Fibroblast of the aortic adventitia (primary cell): Measurements from ENCODE around the gene TBRG1. TPM values are rescaled to one million over a fixed set of nuclear protein-coding genes. Genes with fewer than 3 reads are reported as not detected.
A peak's percentile ranks its signal among the peaks of the same experiment; 100 is the strongest.
"Not testable (repeated sequence)": the region's sequence is repeated elsewhere in the genome, so short reads cannot be mapped to it uniquely, and the experiment has no call there.

Experiments used
- DNase-seq: peaks from one replicate; pipeline ENCODE4 v3.0.0-alpha.2; 2010; ENCODE audit warnings: low read depth
- H3K4me3 ChIP-seq: 2 replicates; pipeline ENCODE4 v1.5.1; 2011; ENCODE audit warnings: low read depth, mild to moderate bottlenecking, control low read depth, low read length, moderate library complexity
- total RNA-seq: library from RNA; depleted of rRNA; stranded (reverse); fragments of >200 nt; gene quantifications from 2 replicates; pipeline ENCODE4 v1.2.3, GENCODE V29; 2012; ENCODE audit warnings: low replicate concordance
- TF ChIP-seq, protein P1 (sequence below): IDR thresholded peaks from 2 replicates; pipeline ENCODE4 v1.5.1; 2011; ENCODE audit warnings: mild to moderate bottlenecking, low read length, control low read depth, inconsistent platforms; ENCODE audit not compliant: insufficient read depth

Gene TBRG1
- total RNA-seq, 1 donor: 31.2 TPM

DNA sequence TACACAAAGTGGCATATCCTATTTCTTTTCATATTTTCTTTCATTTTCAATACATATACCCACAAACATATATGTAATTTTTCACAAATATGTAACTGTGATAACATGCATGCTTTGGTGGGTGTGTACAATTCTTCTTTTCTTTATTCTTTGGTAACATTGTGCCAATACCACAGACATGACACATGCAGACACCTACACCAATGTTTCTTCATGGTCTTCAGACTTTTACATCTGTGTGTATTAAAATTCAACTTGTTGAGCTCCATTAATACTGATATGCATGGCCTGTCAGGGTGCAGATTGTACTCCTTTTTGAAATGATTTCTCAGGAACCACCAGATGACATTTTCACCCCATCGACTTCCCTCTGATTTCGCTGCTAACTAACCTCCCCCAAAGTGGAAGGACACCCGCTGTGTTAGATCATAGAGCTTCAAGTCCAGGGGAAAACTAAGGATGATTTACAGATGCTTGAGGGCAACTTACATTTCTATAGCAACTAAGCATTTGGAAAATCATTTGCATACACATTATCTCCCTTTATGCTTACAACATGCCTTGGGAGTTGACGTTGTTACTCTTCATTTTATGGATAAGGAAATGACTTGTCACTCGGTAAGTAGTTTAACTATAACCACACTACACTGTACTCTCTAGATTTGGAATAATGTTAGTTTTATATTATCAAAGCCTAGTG lies 21.9 kb upstream of the TBRG1 start:
- no peak for DNase-seq
- TF ChIP-seq, protein P1, sequence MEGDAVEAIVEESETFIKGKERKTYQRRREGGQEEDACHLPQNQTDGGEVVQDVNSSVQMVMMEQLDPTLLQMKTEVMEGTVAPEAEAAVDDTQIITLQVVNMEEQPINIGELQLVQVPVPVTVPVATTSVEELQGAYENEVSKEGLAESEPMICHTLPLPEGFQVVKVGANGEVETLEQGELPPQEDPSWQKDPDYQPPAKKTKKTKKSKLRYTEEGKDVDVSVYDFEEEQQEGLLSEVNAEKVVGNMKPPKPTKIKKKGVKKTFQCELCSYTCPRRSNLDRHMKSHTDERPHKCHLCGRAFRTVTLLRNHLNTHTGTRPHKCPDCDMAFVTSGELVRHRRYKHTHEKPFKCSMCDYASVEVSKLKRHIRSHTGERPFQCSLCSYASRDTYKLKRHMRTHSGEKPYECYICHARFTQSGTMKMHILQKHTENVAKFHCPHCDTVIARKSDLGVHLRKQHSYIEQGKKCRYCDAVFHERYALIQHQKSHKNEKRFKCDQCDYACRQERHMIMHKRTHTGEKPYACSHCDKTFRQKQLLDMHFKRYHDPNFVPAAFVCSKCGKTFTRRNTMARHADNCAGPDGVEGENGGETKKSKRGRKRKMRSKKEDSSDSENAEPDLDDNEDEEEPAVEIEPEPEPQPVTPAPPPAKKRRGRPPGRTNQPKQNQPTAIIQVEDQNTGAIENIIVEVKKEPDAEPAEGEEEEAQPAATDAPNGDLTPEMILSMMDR: no peak
- H3K4me3 ChIP-seq: no peak overlapping the region

DNA sequence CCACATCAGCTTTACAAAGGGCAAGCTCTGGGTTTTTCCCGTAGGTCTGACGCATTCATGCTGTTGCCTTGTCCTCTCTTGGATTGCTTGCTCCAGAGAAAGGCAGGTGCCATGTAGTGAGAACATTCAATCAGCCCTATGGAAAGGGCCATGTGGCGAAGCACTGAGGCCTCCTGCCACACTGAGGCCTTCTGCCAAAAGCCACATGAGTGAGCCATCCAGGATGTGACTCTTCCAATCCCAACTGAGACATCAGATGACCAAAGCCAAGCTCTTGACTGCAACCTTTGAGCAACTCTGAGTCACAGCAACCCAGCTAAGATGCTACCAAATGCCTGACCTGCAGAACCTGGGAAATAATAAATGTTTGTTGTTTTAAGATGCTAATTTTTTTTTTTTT lies 20.5 kb upstream of the TBRG1 start:
- peak; percentile 16 for DNase-seq
- TF ChIP-seq, protein P1: no peak
- no peak overlapping the region for H3K4me3 ChIP-seq

DNA sequence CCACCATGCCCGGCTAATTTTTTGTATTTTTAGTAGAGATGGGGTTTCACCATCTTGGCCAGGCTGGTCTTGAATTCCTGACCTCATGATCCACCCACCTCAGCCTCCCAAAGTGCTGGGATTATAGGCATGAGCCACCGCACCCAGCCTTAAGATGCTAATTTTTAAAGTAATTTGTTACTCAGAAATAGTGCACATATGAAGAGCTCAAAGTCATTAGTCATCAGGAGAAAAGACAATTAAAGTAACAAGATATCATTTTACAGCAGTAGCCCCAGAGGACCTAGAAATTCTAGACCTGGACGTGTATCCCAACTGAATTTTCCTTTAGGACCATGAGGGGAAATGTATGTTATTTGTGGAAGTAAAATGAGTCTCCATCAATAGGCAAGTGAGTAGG lies 19.9 kb upstream of the TBRG1 start:
- not testable (repeated sequence) for H3K4me3 ChIP-seq, DNase-seq

DNA sequence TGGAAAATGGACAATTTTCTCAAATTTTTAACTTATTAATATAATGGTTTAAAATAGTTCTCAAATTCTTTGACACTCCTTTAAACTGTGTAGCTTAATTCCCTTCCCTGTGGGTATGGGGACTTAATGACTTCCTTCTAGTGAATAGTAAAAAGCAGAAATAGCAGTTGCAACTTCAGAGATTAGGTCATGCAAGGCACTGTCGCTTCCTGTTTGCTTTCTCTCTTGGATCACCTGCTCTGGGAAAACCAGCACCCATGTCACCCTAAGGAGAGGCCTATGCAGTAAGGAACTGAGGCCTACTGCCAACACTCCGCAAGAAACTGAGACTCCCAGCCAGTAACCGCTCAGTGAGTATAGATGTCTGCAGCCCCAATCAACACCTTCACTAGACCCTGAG lies 16.9 kb upstream of the TBRG1 start:
- H3K4me3 ChIP-seq: no peak overlapping the region
- no peak for DNase-seq
- TF ChIP-seq, protein P1: no peak

DNA sequence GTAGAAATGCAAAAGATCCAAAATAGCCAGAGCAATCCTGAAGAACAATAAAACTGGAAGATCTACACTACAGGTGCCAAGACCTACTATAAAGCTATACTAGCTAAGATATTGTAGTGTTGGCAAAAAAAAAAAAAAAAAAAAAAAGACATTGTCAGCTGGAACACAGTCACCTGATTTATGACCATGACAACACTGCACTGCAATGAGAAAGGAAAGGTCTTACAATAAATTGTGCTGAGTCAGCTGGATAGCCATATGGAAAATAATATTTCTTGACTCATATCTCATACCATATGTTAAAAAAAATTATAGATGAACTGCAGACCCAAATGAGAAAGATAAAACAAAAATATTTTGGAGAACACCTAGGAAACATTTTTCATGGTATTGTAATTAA lies 14.5 kb upstream of the TBRG1 start:
- DNase-seq: no peak
- TF ChIP-seq, protein P1: no peak
- no peak overlapping the region for H3K4me3 ChIP-seq

DNA sequence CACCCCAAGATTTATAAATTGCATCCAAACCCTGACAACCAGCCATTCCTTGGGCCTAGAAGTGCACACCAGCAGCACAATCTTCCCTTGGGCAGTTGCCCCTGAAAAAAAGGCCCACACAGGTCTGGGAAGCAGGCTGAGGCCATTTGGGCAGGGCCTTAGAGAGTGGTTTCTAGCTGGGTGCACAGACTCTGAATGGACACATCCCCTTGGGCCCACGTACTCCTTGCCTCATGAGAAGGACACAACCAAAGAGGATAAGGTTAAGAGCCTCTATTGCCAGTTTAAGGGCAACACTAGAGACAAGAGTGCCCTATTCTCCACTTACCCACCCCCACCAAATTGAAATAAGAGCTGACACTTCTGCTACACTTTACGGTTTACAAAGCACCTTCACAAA lies 12.4 kb upstream of the TBRG1 start:
- DNase-seq: no peak
- no peak overlapping the region for H3K4me3 ChIP-seq
- TF ChIP-seq, protein P1: no peak

DNA sequence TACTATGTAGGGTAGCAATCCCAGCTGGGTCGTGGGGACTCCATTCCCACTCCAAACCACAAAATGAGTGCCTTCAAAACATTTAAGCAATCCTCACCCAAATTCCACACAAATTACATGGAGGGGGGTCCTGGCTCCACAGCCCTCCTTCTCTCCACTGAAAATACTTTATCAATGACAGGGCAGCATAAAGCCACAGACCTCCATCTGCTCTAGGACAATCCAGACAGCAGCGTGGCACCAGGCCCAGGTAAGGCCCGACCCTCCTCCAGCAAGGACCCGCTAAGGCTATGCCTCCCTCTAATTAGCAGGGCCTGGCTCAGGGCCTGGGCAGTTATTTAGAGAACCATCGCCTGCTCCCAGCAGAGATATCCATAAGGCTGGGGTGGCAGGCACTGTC lies 11.6 kb upstream of the TBRG1 start, which contains the start of gene PANX3:
Gene PANX3 (plus strand): TSS at position 365 of the 400 bp plus-strand sequence. CDS start 129 bp downstream, outside the sequence.
- TF ChIP-seq, protein P1: no peak
- no peak for DNase-seq
- no peak within 1 kb of the TSS for H3K4me3 ChIP-seq
